Activated CD4-positive, alpha-beta T cell treated with anti-CD3 and anti-CD28 coated beads for 1 hour (primary cell): ENCODE measurements around the gene CUEDC1.

Experiments used
- DNase-seq: peaks from one replicate; pipeline ENCODE4 v3.0.0-alpha.2; 2020

Gene CUEDC1

GRCh38 chr17:57955183-57955931 lies at the start of gene CUEDC1:
CUEDC1 (minus strand) TSS chr17:57955412; CDS start chr17:57885564, 69,848 bp downstream.
- peak; percentile 50 for DNase-seq

DNA sequence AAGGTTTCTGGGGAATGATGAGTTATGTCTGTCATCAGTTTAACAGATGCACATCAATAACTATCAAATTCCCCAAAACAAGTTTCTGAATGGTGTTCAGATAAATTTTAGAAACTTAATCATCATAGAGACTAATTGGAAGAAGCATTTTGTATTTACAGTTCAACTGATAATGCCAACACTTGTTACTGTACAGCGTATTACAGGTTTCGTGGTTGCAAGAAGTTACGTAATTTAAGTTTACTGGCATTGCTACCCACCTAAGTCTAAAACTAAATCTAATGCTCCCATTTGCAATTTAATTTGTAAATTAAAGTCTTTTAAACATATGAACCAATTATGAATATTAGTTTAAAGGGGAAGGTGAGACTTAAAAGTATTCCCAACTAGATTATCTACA lies 48.8 kb upstream of the CUEDC1 start:
- DNase-seq = no peak

- no peak for DNase-seq
Measured at GRCh38 chr17:58002973-58003372, 47.8 kb upstream of the CUEDC1 start.

DNA sequence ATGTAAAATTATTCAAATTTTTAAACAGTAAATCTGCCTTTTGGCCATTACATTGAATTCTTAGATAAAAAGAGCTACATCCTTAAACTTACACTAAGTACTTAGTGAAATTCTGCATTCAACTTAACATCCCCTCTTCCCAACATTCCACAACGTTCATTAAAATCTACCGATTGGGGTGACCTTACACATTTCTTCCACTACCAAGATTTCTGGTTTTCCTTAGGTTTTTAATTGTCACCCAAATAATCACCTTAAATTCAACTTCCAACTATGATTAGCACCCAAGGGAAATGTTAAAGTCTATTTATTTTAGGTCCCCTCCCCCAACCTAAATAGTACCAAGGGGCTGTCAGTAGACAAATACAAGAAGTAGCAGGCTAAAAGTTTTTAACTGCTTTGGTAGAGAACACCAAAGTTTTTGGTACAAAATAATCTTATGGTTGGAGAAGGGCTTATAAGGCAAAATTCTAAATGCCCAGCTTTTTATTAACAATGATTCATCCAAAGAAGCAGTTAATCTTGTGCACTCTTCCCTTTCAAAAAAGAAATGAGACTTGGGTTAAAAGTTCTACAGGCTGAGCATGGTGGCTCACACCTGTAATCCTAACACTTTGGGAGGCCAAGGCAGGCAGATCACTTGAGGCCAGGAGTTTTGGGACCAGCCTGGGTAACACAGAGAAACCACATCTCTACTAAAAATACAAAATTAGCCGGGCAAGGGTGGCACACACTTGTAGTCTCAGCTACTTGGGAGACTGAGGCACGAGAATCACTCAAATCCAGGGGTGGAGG lies 47.1 kb upstream of the CUEDC1 start:
- DNase-seq = no peak

DNA sequence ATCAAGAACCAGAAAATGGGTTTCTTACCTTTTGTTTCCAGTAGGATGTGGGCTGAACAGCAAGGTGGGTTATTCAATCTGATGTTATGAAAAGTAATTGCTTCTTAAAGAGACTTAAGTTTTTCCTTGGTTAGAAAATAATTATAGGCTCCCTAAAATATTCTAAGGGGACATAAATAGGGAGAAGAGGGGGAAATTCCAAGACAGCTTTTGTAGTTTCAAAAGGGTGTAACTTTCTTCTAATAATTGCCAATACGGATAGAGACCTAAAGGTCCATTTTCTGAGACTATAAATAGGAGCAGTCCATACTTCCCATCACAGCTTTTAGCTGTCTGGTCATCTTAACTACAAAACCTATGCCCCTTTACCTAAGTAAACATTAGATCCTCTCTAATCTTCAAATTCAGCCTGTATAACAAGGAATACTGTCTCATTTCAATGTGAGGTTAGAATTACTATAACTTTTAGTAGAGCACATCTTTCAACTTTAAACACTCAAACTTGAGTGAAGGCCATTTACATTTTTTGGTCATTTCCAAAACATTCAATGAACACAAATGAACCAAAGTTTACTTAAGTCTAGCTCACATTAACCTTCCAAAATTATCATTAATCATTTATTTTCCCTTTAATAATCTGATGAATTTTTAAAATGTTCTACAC lies 46.4 kb upstream of the CUEDC1 start:
- no peak for DNase-seq

GRCh38 chr17:57999496-58000017 lies 44.3 kb upstream of the CUEDC1 start:
- DNase-seq = no peak

DNA sequence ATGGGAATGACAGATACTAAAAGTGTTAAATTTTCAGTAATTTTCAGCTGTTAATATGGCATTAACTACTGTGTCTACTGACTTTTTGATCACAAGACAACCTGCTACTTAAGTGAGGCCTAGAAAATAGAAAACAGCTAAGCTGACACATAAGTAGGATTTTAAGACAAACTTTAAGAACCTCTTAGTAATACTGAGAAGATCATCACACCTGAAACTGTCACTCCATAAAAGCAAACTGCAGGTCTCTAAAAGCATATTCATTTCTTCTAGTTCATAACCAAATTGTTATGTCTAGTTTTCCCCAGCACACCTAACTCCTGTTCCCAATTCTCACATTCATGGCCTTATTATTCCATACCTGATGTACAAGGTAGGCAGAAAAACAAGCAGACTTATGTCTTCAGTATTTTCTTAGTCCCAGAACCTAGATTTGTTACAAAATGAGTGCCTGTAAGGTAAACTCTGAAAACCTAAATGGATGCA lies 43.8 kb upstream of the CUEDC1 start:
- no peak for DNase-seq

DNA sequence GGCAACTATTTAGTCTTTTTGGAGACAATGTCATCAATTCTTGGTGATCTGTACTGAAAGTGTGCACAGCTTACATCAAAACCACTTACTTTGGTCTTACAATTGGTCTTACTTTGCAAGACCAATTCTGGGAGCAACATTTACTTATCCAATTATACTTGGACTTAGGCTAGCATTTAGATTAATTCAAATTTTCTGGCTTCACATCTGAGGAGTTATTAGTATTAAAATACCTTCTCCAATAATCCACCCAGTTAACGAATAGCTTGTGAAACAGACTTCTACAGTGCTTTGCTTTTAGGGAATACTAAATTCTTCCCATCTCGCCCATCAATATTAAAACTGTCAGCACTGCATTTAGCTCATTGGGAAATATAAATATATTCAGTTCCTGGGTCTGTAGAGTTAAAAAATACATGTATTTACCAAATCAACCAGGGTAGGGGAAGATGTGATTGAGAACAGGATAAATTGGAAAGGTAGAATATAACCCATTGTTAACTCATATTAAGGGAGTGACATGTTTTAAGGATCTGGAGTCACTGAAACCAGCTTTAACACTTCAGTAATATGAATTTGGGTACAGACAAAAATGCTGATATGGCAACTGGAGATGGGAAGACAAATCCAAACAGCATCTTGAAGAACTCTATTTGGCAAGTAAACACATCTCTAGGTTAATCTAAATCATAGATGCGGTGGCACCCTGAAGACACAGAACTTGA lies 42.0 kb upstream of the CUEDC1 start:
- no peak for DNase-seq

GRCh38 chr17:57995076-57995956 lies 40.1 kb upstream of the CUEDC1 start:
- DNase-seq = peak; percentile 37

DNA sequence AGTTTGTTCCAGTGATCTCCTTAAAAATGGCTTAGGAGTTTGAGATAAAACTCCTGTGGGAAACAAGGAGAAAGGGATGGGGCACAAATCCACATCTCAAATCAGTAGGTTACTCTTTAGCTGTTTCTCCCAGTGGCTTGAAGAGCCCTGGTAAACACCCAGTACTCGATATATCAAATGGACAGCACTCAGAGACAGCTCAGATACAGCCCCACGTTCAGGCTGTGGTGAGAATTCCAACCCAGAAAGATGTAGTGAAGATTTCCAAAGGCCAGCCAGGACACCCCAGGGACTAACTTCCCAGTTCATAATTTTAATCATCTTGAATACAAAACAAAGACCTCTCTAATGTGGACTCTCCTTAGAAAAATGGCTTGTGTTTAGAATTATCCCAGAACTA lies 39.2 kb upstream of the CUEDC1 start:
- DNase-seq = no peak

- DNase-seq = no peak
Measured at GRCh38 chr17:57993471-57994365, 38.5 kb upstream of the CUEDC1 start.

GRCh38 chr17:57991537-57991936 lies 36.3 kb upstream of the CUEDC1 start:
- DNase-seq = no peak

- no peak for DNase-seq
Measured at GRCh38 chr17:57990037-57990436, 34.8 kb upstream of the CUEDC1 start.

- peak; percentile 57 for DNase-seq
Measured at GRCh38 chr17:57988301-57989250, 33.4 kb upstream of the CUEDC1 start.

GRCh38 chr17:57987581-57988300 lies 32.5 kb upstream of the CUEDC1 start, which contains the start of gene VEZF1:
VEZF1 (minus strand) TSS chr17:57988254; CDS start chr17:57988111, 143 bp downstream.
- DNase-seq = peak; percentile 68

- no peak for DNase-seq
Measured at GRCh38 chr17:57986841-57987580, 31.8 kb upstream of the CUEDC1 start.

GRCh38 chr17:57985675-57985974 lies 30.4 kb upstream of the CUEDC1 start:
- no peak for DNase-seq
